K562 (cell line): ENCODE results near the gene SLC35E1.

Experiments
- CTCF ChIP-seq, 3 experiments: IDR thresholded peaks in 2 of 3; conservative IDR thresholded peaks in 1 of 3; 2 replicates each; pipeline ENCODE4 v1.5.1; 2011 to 2012; ENCODE audit warnings: low read length in 3 of 3, mild to moderate bottlenecking in 3 of 3, control low read depth in 2 of 3, improper control_type of control experiment in 1 of 3, inconsistent platforms in 1 of 3, low read depth in 1 of 3, mixed read lengths in 1 of 3, moderate library complexity in 1 of 3; ENCODE audit not compliant: insufficient read depth in 2 of 3
- DPF2 ChIP-seq: fragments of 450-650 bp; IDR thresholded peaks from 2 replicates; pipeline ENCODE4 v1.6.1; 2016
- EP300 ChIP-seq: IDR thresholded peaks from 2 replicates; pipeline ENCODE4 v1.6.1; 2012; ENCODE audit warnings: low read length, improper control_type of control experiment
- MEIS2 ChIP-seq: fragments of 450-650 bp; IDR thresholded peaks from 2 replicates; pipeline ENCODE4 v1.6.1; 2014; ENCODE audit warnings: mild to moderate bottlenecking; ENCODE audit not compliant: partially characterized antibody
- SIN3A ChIP-seq, 2 experiments: fragments of 150-350 bp in 1 of 2; IDR thresholded peaks; 2 replicates each; pipeline ENCODE4 v1.6.1; 2011 to 2016; ENCODE audit warnings: borderline replicate concordance in 2 of 2, low read depth in 2 of 2, low read length in 2 of 2, mild to moderate bottlenecking in 2 of 2, moderate library complexity in 2 of 2; ENCODE audit not compliant: control insufficient read depth in 1 of 2
- SMARCA4 ChIP-seq: fragments of 450-650 bp; IDR thresholded peaks from 2 replicates; pipeline ENCODE4 v1.6.1; 2016
- TF ChIP-seq, protein P1 (sequence below): IDR thresholded peaks from 2 replicates; pipeline ENCODE4 v1.6.1; 2016; ENCODE audit warnings: missing genetic modification characterization, missing compliant biosample characterization
- TF ChIP-seq, protein P2 (sequence below): fragments of 250-450 bp; sonication (Bioruptor Pico); IDR thresholded peaks from 2 replicates; pipeline ENCODE4 v1.9.0; 2021; ENCODE audit warnings: mild to moderate bottlenecking
- TF ChIP-seq, protein P3 (sequence below), 2 experiments: fragments of 450-650 bp; formaldehyde crosslinking in 1 of 2; IDR thresholded peaks; 2 replicates each; pipeline versions ENCODE4 v1.4.0 to v1.6.1; 2014 to 2020; ENCODE audit warnings: mild to moderate bottlenecking in 2 of 2, borderline replicate concordance in 1 of 2, low read depth in 1 of 2

GRCh38 chr19:16519230-16519687 lies 53.0 kb downstream of the SLC35E1 start:
- no peak for TF ChIP-seq SMARCA4
- TF ChIP-seq CTCF (IDR thresholded peaks at IDR 0.05 in 2 of 3, conservative IDR thresholded peaks at IDR 0.05 in 1 of 3; ENCODE audit: insufficient read depth in 2 of 3, low read depth in 1 of 3, low read length in 3 of 3), result no peak
- TF ChIP-seq MEIS2, result no peak
- TF ChIP-seq, protein P1, sequence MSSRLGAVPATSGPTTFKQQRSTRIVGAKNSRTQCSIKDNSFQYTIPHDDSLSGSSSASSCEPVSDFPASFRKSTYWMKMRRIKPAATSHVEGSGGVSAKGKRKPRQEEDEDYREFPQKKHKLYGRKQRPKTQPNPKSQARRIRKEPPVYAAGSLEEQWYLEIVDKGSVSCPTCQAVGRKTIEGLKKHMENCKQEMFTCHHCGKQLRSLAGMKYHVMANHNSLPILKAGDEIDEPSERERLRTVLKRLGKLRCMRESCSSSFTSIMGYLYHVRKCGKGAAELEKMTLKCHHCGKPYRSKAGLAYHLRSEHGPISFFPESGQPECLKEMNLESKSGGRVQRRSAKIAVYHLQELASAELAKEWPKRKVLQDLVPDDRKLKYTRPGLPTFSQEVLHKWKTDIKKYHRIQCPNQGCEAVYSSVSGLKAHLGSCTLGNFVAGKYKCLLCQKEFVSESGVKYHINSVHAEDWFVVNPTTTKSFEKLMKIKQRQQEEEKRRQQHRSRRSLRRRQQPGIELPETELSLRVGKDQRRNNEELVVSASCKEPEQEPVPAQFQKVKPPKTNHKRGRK (tag), result no peak
- TF ChIP-seq, protein P2, sequence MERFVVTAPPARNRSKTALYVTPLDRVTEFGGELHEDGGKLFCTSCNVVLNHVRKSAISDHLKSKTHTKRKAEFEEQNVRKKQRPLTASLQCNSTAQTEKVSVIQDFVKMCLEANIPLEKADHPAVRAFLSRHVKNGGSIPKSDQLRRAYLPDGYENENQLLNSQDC (CRISPR knock-in tag), result no peak
- TF ChIP-seq DPF2, result no peak
- TF ChIP-seq, protein P3, sequence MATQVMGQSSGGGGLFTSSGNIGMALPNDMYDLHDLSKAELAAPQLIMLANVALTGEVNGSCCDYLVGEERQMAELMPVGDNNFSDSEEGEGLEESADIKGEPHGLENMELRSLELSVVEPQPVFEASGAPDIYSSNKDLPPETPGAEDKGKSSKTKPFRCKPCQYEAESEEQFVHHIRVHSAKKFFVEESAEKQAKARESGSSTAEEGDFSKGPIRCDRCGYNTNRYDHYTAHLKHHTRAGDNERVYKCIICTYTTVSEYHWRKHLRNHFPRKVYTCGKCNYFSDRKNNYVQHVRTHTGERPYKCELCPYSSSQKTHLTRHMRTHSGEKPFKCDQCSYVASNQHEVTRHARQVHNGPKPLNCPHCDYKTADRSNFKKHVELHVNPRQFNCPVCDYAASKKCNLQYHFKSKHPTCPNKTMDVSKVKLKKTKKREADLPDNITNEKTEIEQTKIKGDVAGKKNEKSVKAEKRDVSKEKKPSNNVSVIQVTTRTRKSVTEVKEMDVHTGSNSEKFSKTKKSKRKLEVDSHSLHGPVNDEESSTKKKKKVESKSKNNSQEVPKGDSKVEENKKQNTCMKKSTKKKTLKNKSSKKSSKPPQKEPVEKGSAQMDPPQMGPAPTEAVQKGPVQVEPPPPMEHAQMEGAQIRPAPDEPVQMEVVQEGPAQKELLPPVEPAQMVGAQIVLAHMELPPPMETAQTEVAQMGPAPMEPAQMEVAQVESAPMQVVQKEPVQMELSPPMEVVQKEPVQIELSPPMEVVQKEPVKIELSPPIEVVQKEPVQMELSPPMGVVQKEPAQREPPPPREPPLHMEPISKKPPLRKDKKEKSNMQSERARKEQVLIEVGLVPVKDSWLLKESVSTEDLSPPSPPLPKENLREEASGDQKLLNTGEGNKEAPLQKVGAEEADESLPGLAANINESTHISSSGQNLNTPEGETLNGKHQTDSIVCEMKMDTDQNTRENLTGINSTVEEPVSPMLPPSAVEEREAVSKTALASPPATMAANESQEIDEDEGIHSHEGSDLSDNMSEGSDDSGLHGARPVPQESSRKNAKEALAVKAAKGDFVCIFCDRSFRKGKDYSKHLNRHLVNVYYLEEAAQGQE (IDR thresholded peaks at IDR 0.05; ENCODE audit: borderline replicate concordance), result no peak
- TF ChIP-seq, protein P3 (CRISPR knock-in tag; IDR thresholded peaks at IDR 0.05; ENCODE audit: low read depth), result no peak
- no peak for TF ChIP-seq SIN3A (IDR thresholded peaks at IDR 0.05; ENCODE audit: borderline replicate concordance in 2 of 2, control insufficient read depth in 1 of 2, low read depth in 2 of 2, low read length in 2 of 2)
- TF ChIP-seq EP300, result no peak
